HepG2 (cell line): ENCODE data around the gene ABHD17A. TPM values are rescaled to one million over a fixed set of nuclear protein-coding genes. Genes with fewer than 3 reads are reported as not detected.

Experiments
- ATAC-seq: fragments of 200-7000 bp; cut with Tn5 transposase; 3 replicates; pipeline ENCODE4 v1.9.1; 2020; ENCODE audit warnings: mild to moderate bottlenecking, moderate library complexity
- BruUV-seq: library from RNA; stranded (reverse); fragments of 400-500 nt; replicated peaks from 2 replicates; lab custom pipeline; 2021; lab: Mats Ljungman, UMichigan
- CTCF ChIA-PET: fragments of 300-600 bp; formaldehyde crosslinking; extraction: SDS; loops from one replicate; lab custom pipeline; 2021; ENCODE audit warnings: low total read pairs, inconsistent platforms, low intra/inter-chr PET ratio; lab: Yijun Ruan, JAX
- POLR2A ChIA-PET: fragments of 350-600 bp; sonication (Branson Sonifier 250); formaldehyde crosslinking; loops from one replicate; lab custom pipeline; 2020; ENCODE audit warnings: antibody characterized with exemption, inconsistent platforms; lab: Yijun Ruan, JAX
- DNase-seq: peaks from one replicate; pipeline ENCODE4 v3.0.0-alpha.2; 2015; ENCODE audit warnings: low spot score
- FAIRE-seq: peaks from 3 replicates; lab custom pipeline; 2011; peaks lifted over from hg19 to GRCh38; lab: Jason Lieb, UNC
- H2AFZ ChIP-seq: one replicate; pipeline ENCODE4 v1.6.1; 2011; ENCODE audit warnings: low read length, inconsistent platforms
- H3K27ac ChIP-seq: fragments of 300-600 bp; 3 replicates; pipeline ENCODE4 v1.8.0; 2011; ENCODE audit warnings: mixed run types, mild to moderate bottlenecking, mixed read lengths, low read length, inconsistent platforms; ENCODE audit not compliant: insufficient read depth; ENCODE audit errors: extremely low read length
- H3K27me3 ChIP-seq, 2 experiments: fragments of 200-600 bp in 1 of 2; 2 replicates in 1 of 2; 3 replicates in 1 of 2; pipeline versions ENCODE4 v1.6.0 to v1.8.0; 2011; ENCODE audit warnings: low read length in 2 of 2, mild to moderate bottlenecking in 2 of 2, moderate library complexity in 2 of 2, inconsistent platforms in 1 of 2; ENCODE audit not compliant: insufficient read depth in 2 of 2, control insufficient read depth in 1 of 2
- H3K36me3 ChIP-seq, 2 experiments: fragments of 200-600 bp in 1 of 2; replicated peaks in 1 of 2; 2 replicates in 1 of 2; 3 replicates in 1 of 2; pipeline versions ENCODE4 v1.5.1 to v1.8.0; 2011; ENCODE audit warnings: low read length in 2 of 2, inconsistent platforms in 1 of 2; ENCODE audit not compliant: insufficient read depth in 2 of 2, control insufficient read depth in 1 of 2
- H3K4me1 ChIP-seq: 2 replicates; pipeline ENCODE4 v1.5.1; 2012; ENCODE audit warnings: low read length, inconsistent platforms; ENCODE audit not compliant: insufficient read depth
- H3K4me2 ChIP-seq: 2 replicates; pipeline ENCODE4 v1.6.0; 2011; ENCODE audit warnings: low read depth, low read length, inconsistent platforms
- H3K4me3 ChIP-seq, 3 experiments: fragments of 200-600 bp in 1 of 3; sonication (generic), shearing (Covaris generic) in 1 of 3; replicated peaks in 1 of 3; 2 replicates each; pipeline ENCODE4 v1.5.1; 2011 to 2016; ENCODE audit warnings: low read length in 3 of 3, inconsistent platforms in 2 of 3, low read depth in 2 of 3, mild to moderate bottlenecking in 2 of 3, control low read depth in 1 of 3, mixed read lengths in 1 of 3; ENCODE audit not compliant: insufficient read depth in 1 of 3
- H3K79me2 ChIP-seq: one replicate; pipeline ENCODE4 v1.6.1; 2011; ENCODE audit warnings: low read length, inconsistent platforms; ENCODE audit not compliant: insufficient read depth
- H3K9ac ChIP-seq: 2 replicates; pipeline ENCODE4 v1.6.0; 2011; ENCODE audit warnings: mild to moderate bottlenecking, low read depth, low read length, inconsistent platforms; ENCODE audit not compliant: insufficient read depth
- H3K9me3 ChIP-seq: 2 replicates; pipeline ENCODE4 v1.5.1; 2012; ENCODE audit warnings: mild to moderate bottlenecking, low read length
- H4K20me1 ChIP-seq: 2 replicates; pipeline ENCODE4 v1.6.0; 2011; ENCODE audit warnings: inconsistent platforms, mild to moderate bottlenecking, low read length, moderate library complexity; ENCODE audit not compliant: insufficient read depth
- CBX1 ChIP-seq: IDR thresholded peaks from one replicate; pipeline ENCODE4 v1.6.1; 2016; ENCODE audit warnings: antibody characterized with exemption, low read depth
- NCOA2 ChIP-seq: sonication (generic); formaldehyde crosslinking; IDR thresholded peaks from 2 replicates; pipeline ENCODE4 v1.8.0; 2022; ENCODE audit warnings: inconsistent platforms
- RXRB ChIP-seq: IDR thresholded peaks from 2 replicates; pipeline ENCODE4 v1.6.1; 2016; ENCODE audit warnings: borderline replicate concordance, missing genetic modification reagents, missing compliant biosample characterization
- SIX1 ChIP-seq: sonication (generic); formaldehyde crosslinking; IDR thresholded peaks from 2 replicates; pipeline ENCODE4 v1.4.0; 2020; ENCODE audit warnings: missing genetic modification reagents, borderline replicate concordance
- ZFP36L1 ChIP-seq: sonication (generic); formaldehyde crosslinking; IDR thresholded peaks from 2 replicates; pipeline ENCODE4 v1.8.0; 2022; ENCODE audit warnings: mild to moderate bottlenecking, missing genetic modification reagents, moderate library complexity
- ZFP36L2 ChIP-seq: sonication (generic); formaldehyde crosslinking; IDR thresholded peaks from 2 replicates; pipeline ENCODE4 v1.4.0; 2020; ENCODE audit warnings: missing genetic modification reagents
- ZNF589 ChIP-seq: sonication (generic); formaldehyde crosslinking; conservative IDR thresholded peaks from 2 replicates; pipeline ENCODE4 v1.8.0; 2022; ENCODE audit warnings: mild to moderate bottlenecking, moderate library complexity, missing genetic modification reagents
- WGBS: methylation state at CpG from one replicate; pipeline ENCODE4 v1.1.6; 2017; ENCODE audit warnings: low lambda C conversion rate; 5-methylcytosine and 5-hydroxymethylcytosine counted together
- in situ Hi-C: cut with HindIII; loops from 2 replicates; pipeline ENCODE4 v1.10.0; 2017; ENCODE audit warnings: low pct_unique_long_range_greater_than_20kb; ENCODE audit not compliant: extremely low pct_ligation_motif_present
- intact Hi-C: fragments of 100-400 bp; cut with micrococcal nuclease; formaldehyde crosslinking; loops from one replicate; pipeline ENCODE4 v1.10.0; 2022; ENCODE audit not compliant: unreplicated experiment
- polyA plus RNA-seq, 8 experiments: library from polyadenylated mRNA; depleted of rRNA in 3 of 8; stranded (reverse) in 7 of 8; unstranded in 1 of 8; fragments of >200 nt; fragmentation: Illumina TruSeq in 4 of 8; extraction: Trizol in 4 of 8; gene quantifications; 2 replicates each; pipeline versions ENCODE4 v1.2.1 to v1.2.3, GENCODE V29; 2011 to 2016; ENCODE audit warnings: low read depth in 4 of 8, missing spikeins in 1 of 8, mixed read lengths in 1 of 8; ENCODE audit not compliant: insufficient read depth in 1 of 8
- total RNA-seq, 5 experiments: library from RNA; depleted of rRNA; stranded (reverse); fragments of >200 nt; fragmentation: Illumina TruSeq; extraction: Trizol; gene quantifications; 2 replicates each; pipeline ENCODE4 v1.2.3, GENCODE V29; 2016; ENCODE audit warnings: low read depth in 1 of 5
- TF ChIP-seq, protein P1 (sequence below): IDR thresholded peaks from 2 replicates; pipeline ENCODE4 v1.4.0; 2020; ENCODE audit warnings: mild to moderate bottlenecking, missing genetic modification reagents
- TF ChIP-seq, protein P2 (sequence below): sonication (generic); formaldehyde crosslinking; IDR thresholded peaks from 2 replicates; pipeline ENCODE4 v1.4.0; 2020; ENCODE audit warnings: missing genetic modification reagents, mild to moderate bottlenecking, borderline replicate concordance
- TF ChIP-seq, protein P3 (sequence below): sonication (generic); IDR thresholded peaks from 2 replicates; pipeline ENCODE4 v1.6.1; 2016; ENCODE audit warnings: low read depth, borderline replicate concordance
- TF ChIP-seq, protein P4 (sequence below): sonication (generic); formaldehyde crosslinking; IDR thresholded peaks from 2 replicates; pipeline ENCODE4 v1.5.0; 2020; ENCODE audit warnings: mild to moderate bottlenecking, missing genetic modification reagents, moderate library complexity
- TF ChIP-seq, protein P5 (sequence below): sonication (generic); formaldehyde crosslinking; IDR thresholded peaks from 2 replicates; pipeline ENCODE4 v1.4.0; 2020; ENCODE audit warnings: missing genetic modification reagents

ABHD17A gene
- total and polyA plus RNA-seq, 2 of the 13 experiments (the other 11 are each of a cell fraction or from before 2014, with no cell fraction given) = 27.7 to 40.8 TPM

DNA sequence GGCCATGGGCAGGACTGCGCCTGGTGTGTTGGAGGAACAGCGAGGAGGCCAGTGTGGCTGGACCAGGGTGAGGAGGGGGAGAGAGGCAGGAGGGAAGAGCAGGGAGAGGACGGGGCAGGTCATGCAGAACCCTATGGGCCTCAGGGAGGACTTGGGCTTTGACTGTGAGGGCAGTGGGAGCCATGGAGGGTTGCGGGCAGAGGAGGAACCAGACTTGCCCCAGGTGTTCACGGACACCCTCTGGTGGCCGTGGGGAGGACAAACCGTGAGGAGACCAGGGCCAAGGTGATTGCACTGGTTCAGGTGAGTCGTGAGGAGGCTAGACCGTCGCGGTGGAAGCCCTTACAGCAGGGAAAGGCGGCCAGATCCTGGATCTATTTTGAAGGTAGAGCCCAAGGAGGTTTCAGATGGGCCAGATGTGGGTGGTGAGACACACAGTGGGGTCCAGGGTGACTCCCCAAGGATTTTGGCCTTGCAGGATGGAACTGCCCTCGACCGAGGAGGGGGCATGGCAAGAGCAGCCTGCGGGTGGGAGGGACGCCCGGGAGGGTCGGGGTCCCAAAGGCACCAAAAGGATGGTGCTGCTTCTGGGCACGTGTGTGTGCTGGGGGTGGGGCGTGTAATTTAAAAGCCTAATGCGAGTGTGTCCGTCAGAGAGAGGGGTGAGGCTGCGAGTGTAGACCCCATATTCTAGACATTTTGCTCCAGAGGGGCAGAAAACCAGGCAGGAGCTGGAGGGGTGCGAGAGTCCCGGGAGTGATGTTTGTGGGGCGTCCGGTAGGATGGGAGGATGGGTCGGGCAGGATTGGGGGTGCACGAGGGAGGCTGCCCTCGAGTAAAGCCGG is 34.3 kb downstream of the ABHD17A start:
- Histone ChIP-seq H3K79me2 (peaks cover 27% of the 10 kb centered on the region), H3K27ac (no peak overlapping the region), H3K4me3 (no peak overlapping the region), H3K9ac (no peak overlapping the region), H3K9me3 (no peaks in the 10 kb centered on the region), H3K4me1 (peaks cover 29% of the 10 kb centered on the region), H4K20me1 (peaks cover 24% of the 10 kb centered on the region), H3K36me3 (peaks cover 2 to 3% of the 10 kb centered on the region in 2 experiments; a peak in 1 of 5 replicates), H3K4me2 (no peak overlapping the region), H3K27me3 (no peaks in the 10 kb centered on the region; a peak in 1 of 5 replicates), H2AFZ (no peak overlapping the region)
- FAIRE-seq = no peak
- WGBS = 95% methylated on average over 26 of the region's 31 CpGs
- POLR2A ChIA-PET = no interaction called here
- in situ Hi-C loops = no loop called here
- CTCF ChIA-PET = no interaction called here
- intact Hi-C loops = no loop called here
- BruUV-seq = no TSS peak
- ATAC-seq = no peak
- DNase-seq = no peak
- TF ChIP-seq SIX1 (CRISPR knock-in tag) = no peak
- TF ChIP-seq RXRB (CRISPR knock-in tag) = no peak
- TF ChIP-seq ZFP36L1 (CRISPR knock-in tag) = no peak
- TF ChIP-seq, protein P1, sequence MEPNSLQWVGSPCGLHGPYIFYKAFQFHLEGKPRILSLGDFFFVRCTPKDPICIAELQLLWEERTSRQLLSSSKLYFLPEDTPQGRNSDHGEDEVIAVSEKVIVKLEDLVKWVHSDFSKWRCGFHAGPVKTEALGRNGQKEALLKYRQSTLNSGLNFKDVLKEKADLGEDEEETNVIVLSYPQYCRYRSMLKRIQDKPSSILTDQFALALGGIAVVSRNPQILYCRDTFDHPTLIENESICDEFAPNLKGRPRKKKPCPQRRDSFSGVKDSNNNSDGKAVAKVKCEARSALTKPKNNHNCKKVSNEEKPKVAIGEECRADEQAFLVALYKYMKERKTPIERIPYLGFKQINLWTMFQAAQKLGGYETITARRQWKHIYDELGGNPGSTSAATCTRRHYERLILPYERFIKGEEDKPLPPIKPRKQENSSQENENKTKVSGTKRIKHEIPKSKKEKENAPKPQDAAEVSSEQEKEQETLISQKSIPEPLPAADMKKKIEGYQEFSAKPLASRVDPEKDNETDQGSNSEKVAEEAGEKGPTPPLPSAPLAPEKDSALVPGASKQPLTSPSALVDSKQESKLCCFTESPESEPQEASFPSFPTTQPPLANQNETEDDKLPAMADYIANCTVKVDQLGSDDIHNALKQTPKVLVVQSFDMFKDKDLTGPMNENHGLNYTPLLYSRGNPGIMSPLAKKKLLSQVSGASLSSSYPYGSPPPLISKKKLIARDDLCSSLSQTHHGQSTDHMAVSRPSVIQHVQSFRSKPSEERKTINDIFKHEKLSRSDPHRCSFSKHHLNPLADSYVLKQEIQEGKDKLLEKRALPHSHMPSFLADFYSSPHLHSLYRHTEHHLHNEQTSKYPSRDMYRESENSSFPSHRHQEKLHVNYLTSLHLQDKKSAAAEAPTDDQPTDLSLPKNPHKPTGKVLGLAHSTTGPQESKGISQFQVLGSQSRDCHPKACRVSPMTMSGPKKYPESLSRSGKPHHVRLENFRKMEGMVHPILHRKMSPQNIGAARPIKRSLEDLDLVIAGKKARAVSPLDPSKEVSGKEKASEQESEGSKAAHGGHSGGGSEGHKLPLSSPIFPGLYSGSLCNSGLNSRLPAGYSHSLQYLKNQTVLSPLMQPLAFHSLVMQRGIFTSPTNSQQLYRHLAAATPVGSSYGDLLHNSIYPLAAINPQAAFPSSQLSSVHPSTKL = no peak
- no peak for TF ChIP-seq ZFP36L2 (CRISPR knock-in tag)
- TF ChIP-seq CBX1 = no peak
- TF ChIP-seq, protein P2, sequence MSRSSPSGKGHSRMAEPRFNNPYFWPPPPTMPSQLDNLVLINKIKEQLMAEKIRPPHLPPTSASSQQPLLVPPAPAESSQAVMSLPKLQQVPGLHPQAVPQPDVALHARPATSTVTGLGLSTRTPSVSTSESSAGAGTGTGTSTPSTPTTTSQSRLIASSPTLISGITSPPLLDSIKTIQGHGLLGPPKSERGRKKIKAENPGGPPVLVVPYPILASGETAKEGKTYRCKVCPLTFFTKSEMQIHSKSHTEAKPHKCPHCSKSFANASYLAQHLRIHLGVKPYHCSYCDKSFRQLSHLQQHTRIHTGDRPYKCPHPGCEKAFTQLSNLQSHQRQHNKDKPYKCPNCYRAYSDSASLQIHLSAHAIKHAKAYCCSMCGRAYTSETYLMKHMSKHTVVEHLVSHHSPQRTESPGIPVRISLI (CRISPR knock-in tag) = no peak
- TF ChIP-seq, protein P3, sequence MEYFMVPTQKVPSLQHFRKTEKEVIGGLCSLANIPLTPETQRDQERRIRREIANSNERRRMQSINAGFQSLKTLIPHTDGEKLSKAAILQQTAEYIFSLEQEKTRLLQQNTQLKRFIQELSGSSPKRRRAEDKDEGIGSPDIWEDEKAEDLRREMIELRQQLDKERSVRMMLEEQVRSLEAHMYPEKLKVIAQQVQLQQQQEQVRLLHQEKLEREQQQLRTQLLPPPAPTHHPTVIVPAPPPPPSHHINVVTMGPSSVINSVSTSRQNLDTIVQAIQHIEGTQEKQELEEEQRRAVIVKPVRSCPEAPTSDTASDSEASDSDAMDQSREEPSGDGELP = no peak
- TF ChIP-seq, protein P4, sequence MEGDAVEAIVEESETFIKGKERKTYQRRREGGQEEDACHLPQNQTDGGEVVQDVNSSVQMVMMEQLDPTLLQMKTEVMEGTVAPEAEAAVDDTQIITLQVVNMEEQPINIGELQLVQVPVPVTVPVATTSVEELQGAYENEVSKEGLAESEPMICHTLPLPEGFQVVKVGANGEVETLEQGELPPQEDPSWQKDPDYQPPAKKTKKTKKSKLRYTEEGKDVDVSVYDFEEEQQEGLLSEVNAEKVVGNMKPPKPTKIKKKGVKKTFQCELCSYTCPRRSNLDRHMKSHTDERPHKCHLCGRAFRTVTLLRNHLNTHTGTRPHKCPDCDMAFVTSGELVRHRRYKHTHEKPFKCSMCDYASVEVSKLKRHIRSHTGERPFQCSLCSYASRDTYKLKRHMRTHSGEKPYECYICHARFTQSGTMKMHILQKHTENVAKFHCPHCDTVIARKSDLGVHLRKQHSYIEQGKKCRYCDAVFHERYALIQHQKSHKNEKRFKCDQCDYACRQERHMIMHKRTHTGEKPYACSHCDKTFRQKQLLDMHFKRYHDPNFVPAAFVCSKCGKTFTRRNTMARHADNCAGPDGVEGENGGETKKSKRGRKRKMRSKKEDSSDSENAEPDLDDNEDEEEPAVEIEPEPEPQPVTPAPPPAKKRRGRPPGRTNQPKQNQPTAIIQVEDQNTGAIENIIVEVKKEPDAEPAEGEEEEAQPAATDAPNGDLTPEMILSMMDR = peak; percentile 43
- no peak for TF ChIP-seq NCOA2 (CRISPR knock-in tag)
- TF ChIP-seq ZNF589 (CRISPR knock-in tag) = no peak
- TF ChIP-seq, protein P5, sequence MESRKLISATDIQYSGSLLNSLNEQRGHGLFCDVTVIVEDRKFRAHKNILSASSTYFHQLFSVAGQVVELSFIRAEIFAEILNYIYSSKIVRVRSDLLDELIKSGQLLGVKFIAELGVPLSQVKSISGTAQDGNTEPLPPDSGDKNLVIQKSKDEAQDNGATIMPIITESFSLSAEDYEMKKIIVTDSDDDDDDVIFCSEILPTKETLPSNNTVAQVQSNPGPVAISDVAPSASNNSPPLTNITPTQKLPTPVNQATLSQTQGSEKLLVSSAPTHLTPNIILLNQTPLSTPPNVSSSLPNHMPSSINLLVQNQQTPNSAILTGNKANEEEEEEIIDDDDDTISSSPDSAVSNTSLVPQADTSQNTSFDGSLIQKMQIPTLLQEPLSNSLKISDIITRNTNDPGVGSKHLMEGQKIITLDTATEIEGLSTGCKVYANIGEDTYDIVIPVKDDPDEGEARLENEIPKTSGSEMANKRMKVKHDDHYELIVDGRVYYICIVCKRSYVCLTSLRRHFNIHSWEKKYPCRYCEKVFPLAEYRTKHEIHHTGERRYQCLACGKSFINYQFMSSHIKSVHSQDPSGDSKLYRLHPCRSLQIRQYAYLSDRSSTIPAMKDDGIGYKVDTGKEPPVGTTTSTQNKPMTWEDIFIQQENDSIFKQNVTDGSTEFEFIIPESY = peak; percentile 84; the same call in 1 of the 2 replicates
